HEK293 (cell line): Measurements from ENCODE around the gene IMMP2L.
"Not testable (repeated sequence)": the region's sequence is repeated elsewhere in the genome, so short reads cannot be mapped to it uniquely, and the experiment has no call there.

Experiments
- CTCF ChIA-PET: fragments of 350-600 bp; formaldehyde crosslinking; extraction: SDS; loops from one replicate; lab custom pipeline; 2021; ENCODE audit warnings: antibody characterized with exemption; lab: Yijun Ruan, JAX
- POLR2A ChIA-PET: fragments of 300-600 bp; formaldehyde crosslinking; extraction: SDS; loops from one replicate; lab custom pipeline; 2020; ENCODE audit warnings: antibody characterized with exemption, inconsistent platforms; lab: Yijun Ruan, JAX
- H3K27ac ChIP-seq: fragments of 200-500 bp; sonication (Bioruptor generic); 2 replicates; pipeline ENCODE4 v1.5.1; 2014; ENCODE audit warnings: low read depth, low read length, control low read depth, inconsistent platforms; ENCODE audit errors: extremely low read depth
- H3K36me3 ChIP-seq, 2 experiments: fragments of 200-500 bp in 1 of 2; sonication (Bioruptor generic) in 1 of 2; 1 replicate in 1 of 2; 2 replicates in 1 of 2; pipeline ENCODE4 v1.5.1; 2014 to 2017; ENCODE audit warnings: inconsistent platforms in 2 of 2, low read length in 2 of 2; ENCODE audit not compliant: control insufficient read depth in 2 of 2, insufficient read depth in 1 of 2
- H3K4me1 ChIP-seq: fragments of 200-500 bp; sonication (Bioruptor generic); 2 replicates; pipeline ENCODE4 v1.5.1; 2014; ENCODE audit warnings: mild to moderate bottlenecking, low read length, inconsistent platforms; ENCODE audit not compliant: control insufficient read depth, insufficient read depth
- H3K4me3 ChIP-seq: 2 replicates; pipeline ENCODE4 v1.5.1; 2011; ENCODE audit warnings: low read depth, mild to moderate bottlenecking, control low read depth, low read length, moderate library complexity
- H3K9me3 ChIP-seq: fragments of 200-500 bp; sonication (Bioruptor generic); 2 replicates; pipeline ENCODE4 v1.5.1; 2014; ENCODE audit warnings: low read depth, low read length, inconsistent platforms; ENCODE audit not compliant: control insufficient read depth, insufficient read depth
- GLIS2 ChIP-seq: fragments of 450-650 bp; formaldehyde crosslinking; IDR thresholded peaks from 2 replicates; pipeline ENCODE4 v1.5.1; 2016; ENCODE audit warnings: missing biosample characterization, missing genetic modification characterization
- KLF1 ChIP-seq: fragments of 450-650 bp; formaldehyde crosslinking; IDR thresholded peaks from 2 replicates; pipeline ENCODE4 v1.5.1; 2016; ENCODE audit warnings: missing biosample characterization, missing genetic modification characterization
- MEIS1 ChIP-seq: sonication (generic); formaldehyde crosslinking; IDR thresholded peaks from 2 replicates; pipeline ENCODE4 v1.8.1; 2022; ENCODE audit warnings: missing genetic modification reagents, mild to moderate bottlenecking, borderline replicate concordance
- REPIN1 ChIP-seq: fragments of 450-650 bp; formaldehyde crosslinking; IDR thresholded peaks from 2 replicates; pipeline ENCODE4 v1.5.1; 2017; ENCODE audit warnings: missing biosample characterization, missing genetic modification characterization, low read depth
- ZFP41 ChIP-seq: fragments of 450-650 bp; formaldehyde crosslinking; IDR thresholded peaks from 2 replicates; pipeline ENCODE4 v1.5.1; 2016; ENCODE audit warnings: missing biosample characterization, missing genetic modification characterization, borderline replicate concordance
- ZNF302 ChIP-seq: fragments of 450-650 bp; formaldehyde crosslinking; IDR thresholded peaks from 2 replicates; pipeline ENCODE4 v1.5.1; 2016; ENCODE audit warnings: missing biosample characterization, missing genetic modification characterization, low read depth
- ZNF404 ChIP-seq: fragments of 450-650 bp; formaldehyde crosslinking; IDR thresholded peaks from 2 replicates; pipeline ENCODE4 v1.5.1; 2017; ENCODE audit warnings: missing biosample characterization, missing genetic modification characterization
- ZNF600 ChIP-seq: fragments of 450-650 bp; formaldehyde crosslinking; IDR thresholded peaks from 2 replicates; pipeline ENCODE4 v1.5.1; 2016; ENCODE audit warnings: missing biosample characterization, missing genetic modification characterization
- ZNF701 ChIP-seq: fragments of 450-650 bp; formaldehyde crosslinking; IDR thresholded peaks from 2 replicates; pipeline ENCODE4 v1.5.1; 2016; ENCODE audit warnings: missing biosample characterization, missing genetic modification characterization
- ZNF777 ChIP-seq: fragments of 450-650 bp; formaldehyde crosslinking; IDR thresholded peaks from 2 replicates; pipeline ENCODE4 v1.5.1; 2017; ENCODE audit warnings: missing biosample characterization, missing genetic modification characterization, borderline replicate concordance
- TF ChIP-seq, protein P1 (sequence below): fragments of 450-650 bp; formaldehyde crosslinking; IDR thresholded peaks from 2 replicates; pipeline ENCODE4 v1.5.1; 2017; ENCODE audit warnings: missing biosample characterization, missing genetic modification characterization
- TF ChIP-seq, protein P2 (sequence below): fragments of 450-650 bp; formaldehyde crosslinking; IDR thresholded peaks from 2 replicates; pipeline ENCODE4 v1.5.1; 2017; ENCODE audit warnings: missing biosample characterization, missing genetic modification characterization
- TF ChIP-seq, protein P3 (sequence below): fragments of 450-650 bp; formaldehyde crosslinking; IDR thresholded peaks from 2 replicates; pipeline ENCODE4 v1.5.1; 2016; ENCODE audit warnings: missing biosample characterization, missing genetic modification characterization
- TF ChIP-seq, protein P4 (sequence below): fragments of 450-650 bp; formaldehyde crosslinking; IDR thresholded peaks from 2 replicates; pipeline ENCODE4 v1.5.1; 2016; ENCODE audit warnings: missing biosample characterization, missing genetic modification characterization

Gene IMMP2L

GRCh38 chr7:110664803-110665202, 897.5 kb downstream of the IMMP2L start:
- Histone ChIP-seq H3K9me3 (no peaks in the 10 kb centered on the region), H3K4me3 (no peak overlapping the region), H3K36me3 (no peaks in the 10 kb centered on the region), H3K27ac (no peak overlapping the region), H3K4me1 (no peaks in the 10 kb centered on the region)
- no peak for TF ChIP-seq ZNF404 (tag by site-specific recombination)
- no peak for TF ChIP-seq REPIN1 (tag by site-specific recombination)
- no peak for TF ChIP-seq ZNF777 (tag by site-specific recombination)
- no peak for TF ChIP-seq ZNF701 (tag by site-specific recombination)
- no peak for TF ChIP-seq ZFP41
- TF ChIP-seq, protein P1, sequence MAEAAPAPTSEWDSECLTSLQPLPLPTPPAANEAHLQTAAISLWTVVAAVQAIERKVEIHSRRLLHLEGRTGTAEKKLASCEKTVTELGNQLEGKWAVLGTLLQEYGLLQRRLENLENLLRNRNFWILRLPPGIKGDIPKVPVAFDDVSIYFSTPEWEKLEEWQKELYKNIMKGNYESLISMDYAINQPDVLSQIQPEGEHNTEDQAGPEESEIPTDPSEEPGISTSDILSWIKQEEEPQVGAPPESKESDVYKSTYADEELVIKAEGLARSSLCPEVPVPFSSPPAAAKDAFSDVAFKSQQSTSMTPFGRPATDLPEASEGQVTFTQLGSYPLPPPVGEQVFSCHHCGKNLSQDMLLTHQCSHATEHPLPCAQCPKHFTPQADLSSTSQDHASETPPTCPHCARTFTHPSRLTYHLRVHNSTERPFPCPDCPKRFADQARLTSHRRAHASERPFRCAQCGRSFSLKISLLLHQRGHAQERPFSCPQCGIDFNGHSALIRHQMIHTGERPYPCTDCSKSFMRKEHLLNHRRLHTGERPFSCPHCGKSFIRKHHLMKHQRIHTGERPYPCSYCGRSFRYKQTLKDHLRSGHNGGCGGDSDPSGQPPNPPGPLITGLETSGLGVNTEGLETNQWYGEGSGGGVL: no peak
- ChIA-PET CTCF (interaction anchor here (0.7 kb wide), 1 partner anchor 1191 kb away, joined by 3 read pairs; no protein-coding TSS in a partner anchor), POLR2A (no interaction called here)

DNA sequence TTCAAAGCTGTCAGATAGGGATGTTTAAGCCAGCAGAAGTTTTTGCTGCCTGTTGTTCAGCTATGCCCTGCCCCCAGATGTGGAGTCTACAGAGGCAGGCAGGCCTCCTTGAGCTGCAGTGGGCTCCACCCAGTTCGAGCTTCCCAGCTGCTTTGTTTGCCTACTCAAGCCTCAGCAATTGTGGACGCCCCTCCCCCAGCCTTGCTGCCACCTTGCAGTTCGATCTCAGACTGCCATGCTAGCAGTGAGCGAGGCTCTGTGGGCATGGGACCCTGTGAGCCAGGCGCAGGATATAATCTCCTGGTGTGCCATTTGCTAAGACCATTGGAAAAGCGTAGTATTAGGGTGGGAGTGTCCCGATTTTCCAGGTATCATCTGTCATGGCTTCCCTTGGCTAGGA, 901.7 kb downstream of the IMMP2L start:
- H3K36me3 ChIP-seq, POLR2A ChIA-PET: not testable (repeated sequence)

DNA sequence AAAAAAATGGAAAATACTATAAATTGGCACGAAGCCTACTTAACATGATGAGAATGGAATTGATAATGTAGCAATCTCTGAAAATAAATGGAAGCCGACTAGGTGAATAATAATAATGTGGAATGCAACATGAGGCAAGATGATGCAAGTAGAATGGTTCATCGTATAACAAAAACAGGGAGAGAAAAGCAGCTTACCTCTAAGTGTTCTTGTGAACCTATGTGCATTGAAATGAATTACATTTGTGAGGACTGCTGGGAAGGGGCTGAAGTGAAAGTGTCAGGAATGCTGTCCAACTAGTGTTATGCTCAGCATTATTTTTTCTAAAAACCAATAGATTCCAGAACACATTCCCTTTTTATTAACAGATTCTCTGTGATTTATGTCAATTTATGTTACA, 912.0 kb downstream of the IMMP2L start:
- CTCF ChIA-PET: no interaction called here
- TF ChIP-seq MEIS1 (CRISPR knock-in tag) (no peak), ZNF600 (tag by site-specific recombination) (no peak), ZNF302 (tag by site-specific recombination) (no peak), KLF1 (tag by site-specific recombination) (no peak), GLIS2 (tag by site-specific recombination) (no peak)
- TF ChIP-seq, protein P2, sequence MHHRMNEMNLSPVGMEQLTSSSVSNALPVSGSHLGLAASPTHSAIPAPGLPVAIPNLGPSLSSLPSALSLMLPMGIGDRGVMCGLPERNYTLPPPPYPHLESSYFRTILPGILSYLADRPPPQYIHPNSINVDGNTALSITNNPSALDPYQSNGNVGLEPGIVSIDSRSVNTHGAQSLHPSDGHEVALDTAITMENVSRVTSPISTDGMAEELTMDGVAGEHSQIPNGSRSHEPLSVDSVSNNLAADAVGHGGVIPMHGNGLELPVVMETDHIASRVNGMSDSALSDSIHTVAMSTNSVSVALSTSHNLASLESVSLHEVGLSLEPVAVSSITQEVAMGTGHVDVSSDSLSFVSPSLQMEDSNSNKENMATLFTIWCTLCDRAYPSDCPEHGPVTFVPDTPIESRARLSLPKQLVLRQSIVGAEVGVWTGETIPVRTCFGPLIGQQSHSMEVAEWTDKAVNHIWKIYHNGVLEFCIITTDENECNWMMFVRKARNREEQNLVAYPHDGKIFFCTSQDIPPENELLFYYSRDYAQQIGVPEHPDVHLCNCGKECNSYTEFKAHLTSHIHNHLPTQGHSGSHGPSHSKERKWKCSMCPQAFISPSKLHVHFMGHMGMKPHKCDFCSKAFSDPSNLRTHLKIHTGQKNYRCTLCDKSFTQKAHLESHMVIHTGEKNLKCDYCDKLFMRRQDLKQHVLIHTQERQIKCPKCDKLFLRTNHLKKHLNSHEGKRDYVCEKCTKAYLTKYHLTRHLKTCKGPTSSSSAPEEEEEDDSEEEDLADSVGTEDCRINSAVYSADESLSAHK (tag by site-specific recombination): no peak
- TF ChIP-seq, protein P3, sequence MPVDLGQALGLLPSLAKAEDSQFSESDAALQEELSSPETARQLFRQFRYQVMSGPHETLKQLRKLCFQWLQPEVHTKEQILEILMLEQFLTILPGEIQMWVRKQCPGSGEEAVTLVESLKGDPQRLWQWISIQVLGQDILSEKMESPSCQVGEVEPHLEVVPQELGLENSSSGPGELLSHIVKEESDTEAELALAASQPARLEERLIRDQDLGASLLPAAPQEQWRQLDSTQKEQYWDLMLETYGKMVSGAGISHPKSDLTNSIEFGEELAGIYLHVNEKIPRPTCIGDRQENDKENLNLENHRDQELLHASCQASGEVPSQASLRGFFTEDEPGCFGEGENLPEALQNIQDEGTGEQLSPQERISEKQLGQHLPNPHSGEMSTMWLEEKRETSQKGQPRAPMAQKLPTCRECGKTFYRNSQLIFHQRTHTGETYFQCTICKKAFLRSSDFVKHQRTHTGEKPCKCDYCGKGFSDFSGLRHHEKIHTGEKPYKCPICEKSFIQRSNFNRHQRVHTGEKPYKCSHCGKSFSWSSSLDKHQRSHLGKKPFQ (tag by site-specific recombination): no peak
- TF ChIP-seq, protein P4, sequence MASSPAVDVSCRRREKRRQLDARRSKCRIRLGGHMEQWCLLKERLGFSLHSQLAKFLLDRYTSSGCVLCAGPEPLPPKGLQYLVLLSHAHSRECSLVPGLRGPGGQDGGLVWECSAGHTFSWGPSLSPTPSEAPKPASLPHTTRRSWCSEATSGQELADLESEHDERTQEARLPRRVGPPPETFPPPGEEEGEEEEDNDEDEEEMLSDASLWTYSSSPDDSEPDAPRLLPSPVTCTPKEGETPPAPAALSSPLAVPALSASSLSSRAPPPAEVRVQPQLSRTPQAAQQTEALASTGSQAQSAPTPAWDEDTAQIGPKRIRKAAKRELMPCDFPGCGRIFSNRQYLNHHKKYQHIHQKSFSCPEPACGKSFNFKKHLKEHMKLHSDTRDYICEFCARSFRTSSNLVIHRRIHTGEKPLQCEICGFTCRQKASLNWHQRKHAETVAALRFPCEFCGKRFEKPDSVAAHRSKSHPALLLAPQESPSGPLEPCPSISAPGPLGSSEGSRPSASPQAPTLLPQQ (tag by site-specific recombination): no peak
- TF ChIP-seq, all 188 proteins: peak for 0
- H3K4me3 ChIP-seq: no peak overlapping the region
- POLR2A ChIA-PET: no interaction called here
- no peaks in the 10 kb centered on the region for H3K36me3 ChIP-seq
- H3K9me3 ChIP-seq: no peaks in the 10 kb centered on the region
- no peak overlapping the region for H3K27ac ChIP-seq
- no peaks in the 10 kb centered on the region for H3K4me1 ChIP-seq

More for the DNA sequence above, 901.7 kb downstream of the IMMP2L start:
- H3K4me1 ChIP-seq, CTCF ChIA-PET, H3K4me3 ChIP-seq, H3K9me3 ChIP-seq, H3K27ac ChIP-seq: not testable (repeated sequence)
